Hepatocyte (in vitro differentiated cells): ENCODE results near the gene EPHB1.

Experiments used
- EZH2 ChIP-seq: fragments of 200-600 bp; sonication (generic); IDR thresholded peaks from 2 replicates; pipeline ENCODE4 v1.6.1; 2016; ENCODE audit warnings: antibody characterized with exemption, mild to moderate bottlenecking, borderline replicate concordance
- EZH2phosphoT487 ChIP-seq: fragments of 200-600 bp; sonication (generic); IDR thresholded peaks from one replicate; pipeline ENCODE4 v1.6.1; 2018; ENCODE audit warnings: antibody characterized with exemption, mild to moderate bottlenecking, low read depth, moderate library complexity; ENCODE audit not compliant: unreplicated experiment, severe bottlenecking
- TF ChIP-seq, protein P1 (sequence below): fragments of 200-600 bp; sonication (generic); IDR thresholded peaks from 2 replicates; pipeline ENCODE4 v1.5.1; 2016; ENCODE audit warnings: antibody characterized with exemption, mild to moderate bottlenecking; ENCODE audit not compliant: poor library complexity

DNA sequence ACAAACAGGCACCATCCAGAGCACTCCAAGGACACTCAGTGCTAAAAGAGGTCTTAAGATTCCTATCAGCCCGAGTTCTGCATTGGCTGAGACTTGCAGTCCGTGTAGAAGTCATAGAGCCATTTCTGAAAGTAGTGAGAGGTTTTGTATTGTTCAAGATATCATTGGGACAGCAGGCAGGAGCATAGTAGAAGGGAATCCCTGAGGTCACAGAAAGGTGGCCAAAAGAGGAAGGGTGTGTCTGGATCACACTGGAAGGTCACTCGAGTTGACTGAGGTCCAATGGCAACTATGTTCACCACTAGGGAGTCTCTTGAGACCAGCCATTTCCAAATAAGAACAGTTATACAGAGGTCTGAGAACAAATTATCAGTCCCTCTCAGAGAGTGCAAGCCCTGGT is 468.3 kb downstream of the EPHB1 start:
- TF ChIP-seq EZH2 (no peak), EZH2phosphoT487 (no peak)
- TF ChIP-seq, protein P1, sequence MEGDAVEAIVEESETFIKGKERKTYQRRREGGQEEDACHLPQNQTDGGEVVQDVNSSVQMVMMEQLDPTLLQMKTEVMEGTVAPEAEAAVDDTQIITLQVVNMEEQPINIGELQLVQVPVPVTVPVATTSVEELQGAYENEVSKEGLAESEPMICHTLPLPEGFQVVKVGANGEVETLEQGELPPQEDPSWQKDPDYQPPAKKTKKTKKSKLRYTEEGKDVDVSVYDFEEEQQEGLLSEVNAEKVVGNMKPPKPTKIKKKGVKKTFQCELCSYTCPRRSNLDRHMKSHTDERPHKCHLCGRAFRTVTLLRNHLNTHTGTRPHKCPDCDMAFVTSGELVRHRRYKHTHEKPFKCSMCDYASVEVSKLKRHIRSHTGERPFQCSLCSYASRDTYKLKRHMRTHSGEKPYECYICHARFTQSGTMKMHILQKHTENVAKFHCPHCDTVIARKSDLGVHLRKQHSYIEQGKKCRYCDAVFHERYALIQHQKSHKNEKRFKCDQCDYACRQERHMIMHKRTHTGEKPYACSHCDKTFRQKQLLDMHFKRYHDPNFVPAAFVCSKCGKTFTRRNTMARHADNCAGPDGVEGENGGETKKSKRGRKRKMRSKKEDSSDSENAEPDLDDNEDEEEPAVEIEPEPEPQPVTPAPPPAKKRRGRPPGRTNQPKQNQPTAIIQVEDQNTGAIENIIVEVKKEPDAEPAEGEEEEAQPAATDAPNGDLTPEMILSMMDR: no peak
